DOHH2 (cell line): ENCODE results near the gene SRGN.

Experiments used
- EZH2phosphoT487 ChIP-seq: fragments of 200-600 bp; sonication (generic); IDR thresholded peaks from 2 replicates; pipeline ENCODE4 v1.6.1; 2017; ENCODE audit warnings: borderline replicate concordance, mild to moderate bottlenecking, antibody characterized with exemption, low read length, moderate library complexity, mixed read lengths
- TF ChIP-seq, protein P1 (sequence below): fragments of 200-600 bp; sonication (generic); IDR thresholded peaks from one replicate; pipeline ENCODE4 v1.5.1; 2014; ENCODE audit warnings: antibody characterized with exemption, mild to moderate bottlenecking, low read depth, low read length; ENCODE audit not compliant: poor library complexity, severe bottlenecking

DNA sequence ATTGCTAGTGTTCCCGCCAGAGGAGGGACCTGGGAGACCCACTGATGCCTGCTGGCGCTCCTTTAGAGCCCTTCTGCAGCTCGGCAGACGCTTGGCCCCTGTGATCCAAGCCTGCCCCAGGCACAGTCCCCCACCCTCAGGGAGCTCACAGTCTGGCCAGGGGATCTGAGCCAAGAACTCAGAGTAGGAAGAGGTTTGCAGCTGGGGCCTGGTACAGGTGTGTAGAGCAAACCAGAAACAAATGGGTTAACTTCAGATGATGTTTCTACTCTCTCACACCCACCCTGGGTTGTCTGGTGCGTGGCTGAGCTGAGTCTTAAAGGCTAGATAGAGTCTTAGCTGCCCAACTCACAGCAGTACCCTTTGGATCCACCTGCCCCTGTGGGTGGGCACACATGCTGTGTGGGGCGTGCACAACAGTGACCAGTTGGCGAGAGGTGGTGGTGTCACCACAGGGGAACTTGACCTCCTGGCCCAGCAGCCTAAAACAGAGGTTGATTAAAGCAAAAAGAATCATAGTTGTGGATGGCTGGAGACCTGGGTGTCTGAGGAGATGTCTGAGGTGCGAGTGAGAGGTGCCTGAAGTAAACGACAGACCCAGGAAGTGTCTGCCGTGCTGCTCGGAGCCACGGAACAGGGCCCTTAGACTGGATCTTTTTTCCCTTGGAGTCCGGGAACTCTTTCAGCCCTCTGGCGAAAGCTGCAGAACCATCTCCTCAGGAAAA is 31.2 kb upstream of the SRGN start:
- TF ChIP-seq, protein P1, sequence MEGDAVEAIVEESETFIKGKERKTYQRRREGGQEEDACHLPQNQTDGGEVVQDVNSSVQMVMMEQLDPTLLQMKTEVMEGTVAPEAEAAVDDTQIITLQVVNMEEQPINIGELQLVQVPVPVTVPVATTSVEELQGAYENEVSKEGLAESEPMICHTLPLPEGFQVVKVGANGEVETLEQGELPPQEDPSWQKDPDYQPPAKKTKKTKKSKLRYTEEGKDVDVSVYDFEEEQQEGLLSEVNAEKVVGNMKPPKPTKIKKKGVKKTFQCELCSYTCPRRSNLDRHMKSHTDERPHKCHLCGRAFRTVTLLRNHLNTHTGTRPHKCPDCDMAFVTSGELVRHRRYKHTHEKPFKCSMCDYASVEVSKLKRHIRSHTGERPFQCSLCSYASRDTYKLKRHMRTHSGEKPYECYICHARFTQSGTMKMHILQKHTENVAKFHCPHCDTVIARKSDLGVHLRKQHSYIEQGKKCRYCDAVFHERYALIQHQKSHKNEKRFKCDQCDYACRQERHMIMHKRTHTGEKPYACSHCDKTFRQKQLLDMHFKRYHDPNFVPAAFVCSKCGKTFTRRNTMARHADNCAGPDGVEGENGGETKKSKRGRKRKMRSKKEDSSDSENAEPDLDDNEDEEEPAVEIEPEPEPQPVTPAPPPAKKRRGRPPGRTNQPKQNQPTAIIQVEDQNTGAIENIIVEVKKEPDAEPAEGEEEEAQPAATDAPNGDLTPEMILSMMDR, result no peak
- TF ChIP-seq EZH2phosphoT487, result no peak
